Esophagus squamous epithelium (tissue), 4 donors: ENCODE results near the gene SAA1.

Source experiments
- CTCF ChIP-seq, 6 experiments: fragments of 450-650 bp in 4 of 6; fragments of 200-600 bp in 2 of 6; sonication (generic) in 2 of 6; IDR thresholded peaks; one replicate each; pipeline ENCODE4 v1.5.1; 2016 to 2019; ENCODE audit warnings: antibody characterized with exemption in 6 of 6, mild to moderate bottlenecking in 4 of 6, moderate library complexity in 4 of 6
- POLR2A ChIP-seq, 4 donors: fragments of 450-650 bp; IDR thresholded peaks; one replicate each; pipeline ENCODE4 v1.6.1; 2017; ENCODE audit warnings: antibody characterized with exemption in 4 of 4, mild to moderate bottlenecking in 4 of 4, moderate library complexity in 3 of 4

GRCh38 chr11:18310800-18311340 lies 44.8 kb downstream of the SAA1 start:
- TF ChIP-seq CTCF (IDR thresholded peaks at IDR 0.05), result no peak
- no peak for TF ChIP-seq POLR2A (IDR thresholded peaks at IDR 0.05)
